IgD-negative memory B cell (primary cell): ENCODE results near the gene MACROD2. TPM values are rescaled to one million over a fixed set of nuclear protein-coding genes. Genes with fewer than 3 reads are reported as not detected.

Source experiments
- H3K27ac Mint-ChIP-seq, 3 donors: one replicate each; pipeline ENCODE4 v1.8.0; 2020 to 2022; ENCODE audit warnings: mild to moderate bottlenecking in 3 of 3, mixed read lengths in 3 of 3, moderate library complexity in 1 of 3
- H3K27me3 Mint-ChIP-seq: one replicate; pipeline ENCODE4 v1.8.0; 2021; ENCODE audit warnings: mixed read lengths
- H3K36me3 Mint-ChIP-seq: one replicate; pipeline ENCODE4 v1.8.0; 2020; ENCODE audit warnings: mild to moderate bottlenecking, mixed read lengths
- H3K4me1 Mint-ChIP-seq, 3 donors: one replicate each; pipeline ENCODE4 v1.8.0; 2020 to 2022; ENCODE audit warnings: mixed read lengths in 3 of 3, mild to moderate bottlenecking in 1 of 3
- H3K4me3 Mint-ChIP-seq, 4 donors: one replicate each; pipeline ENCODE4 v1.8.0; 2020 to 2022; ENCODE audit warnings: mild to moderate bottlenecking in 4 of 4, mixed read lengths in 4 of 4, moderate library complexity in 3 of 4
- H3K9me3 Mint-ChIP-seq, 3 donors: one replicate each; pipeline ENCODE4 v1.8.0; 2020 to 2021; ENCODE audit warnings: mixed read lengths in 3 of 3, mild to moderate bottlenecking in 1 of 3
- polyA plus RNA-seq: library from polyadenylated mRNA; unstranded; fragments of 300-500 nt; fragmentation: Illumina TruSeq; gene quantifications from one replicate; pipeline ENCODE4 v1.2.3, GENCODE V29; 2021

MACROD2 gene
- polyA plus RNA-seq, 1 donor from 2014 or later, result 1.3 TPM

- H3K4me1 Mint-ChIP-seq, result no peaks in the 10 kb centered on the region
- peaks cover 1% of the 10 kb centered on the region for H3K36me3 Mint-ChIP-seq
- H3K27ac Mint-ChIP-seq, result no peak overlapping the region
- H3K9me3 Mint-ChIP-seq, result peaks cover 9 to 20% (median 12%) of the 10 kb centered on the region in 3 donors
- H3K4me3 Mint-ChIP-seq, result no peak overlapping the region
- H3K27me3 Mint-ChIP-seq, result peaks cover 6% of the 10 kb centered on the region
Observed at GRCh38 chr20:15556869-15557268, 1561.6 kb downstream of the MACROD2 start.

DNA sequence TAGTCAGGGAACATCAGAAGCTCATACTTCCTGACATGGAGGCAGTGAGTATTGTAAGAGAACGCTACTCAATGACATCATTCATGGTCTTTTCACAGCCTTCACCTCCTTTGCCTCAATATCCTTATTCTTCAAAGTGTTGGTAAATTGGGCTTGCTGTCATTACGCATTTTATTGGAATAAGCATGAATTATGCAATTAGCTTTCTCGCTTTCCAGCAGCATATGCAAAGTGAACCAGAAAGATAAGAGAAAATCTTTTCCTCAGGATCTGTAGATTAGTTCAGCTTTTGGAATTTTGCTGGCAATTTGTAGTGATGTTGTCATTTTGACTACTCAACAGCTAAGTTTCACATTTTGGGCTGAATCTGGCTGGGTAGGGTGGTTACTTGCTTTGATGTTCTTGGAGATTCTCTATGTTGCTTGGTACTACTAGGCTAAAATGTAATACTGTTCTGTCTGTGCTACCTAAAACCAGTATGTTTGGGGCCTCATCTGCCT is 1565.8 kb downstream of the MACROD2 start:
- no peaks in the 10 kb centered on the region for H3K36me3 Mint-ChIP-seq
- H3K9me3 Mint-ChIP-seq, result no peaks in the 10 kb centered on the region
- H3K27me3 Mint-ChIP-seq, result peaks cover 31% of the 10 kb centered on the region
- no peak overlapping the region for H3K27ac Mint-ChIP-seq
- peaks cover 1 to 10% (median 8%) of the 10 kb centered on the region in 3 donors for H3K4me1 Mint-ChIP-seq
- H3K4me3 Mint-ChIP-seq, result no peak overlapping the region

DNA sequence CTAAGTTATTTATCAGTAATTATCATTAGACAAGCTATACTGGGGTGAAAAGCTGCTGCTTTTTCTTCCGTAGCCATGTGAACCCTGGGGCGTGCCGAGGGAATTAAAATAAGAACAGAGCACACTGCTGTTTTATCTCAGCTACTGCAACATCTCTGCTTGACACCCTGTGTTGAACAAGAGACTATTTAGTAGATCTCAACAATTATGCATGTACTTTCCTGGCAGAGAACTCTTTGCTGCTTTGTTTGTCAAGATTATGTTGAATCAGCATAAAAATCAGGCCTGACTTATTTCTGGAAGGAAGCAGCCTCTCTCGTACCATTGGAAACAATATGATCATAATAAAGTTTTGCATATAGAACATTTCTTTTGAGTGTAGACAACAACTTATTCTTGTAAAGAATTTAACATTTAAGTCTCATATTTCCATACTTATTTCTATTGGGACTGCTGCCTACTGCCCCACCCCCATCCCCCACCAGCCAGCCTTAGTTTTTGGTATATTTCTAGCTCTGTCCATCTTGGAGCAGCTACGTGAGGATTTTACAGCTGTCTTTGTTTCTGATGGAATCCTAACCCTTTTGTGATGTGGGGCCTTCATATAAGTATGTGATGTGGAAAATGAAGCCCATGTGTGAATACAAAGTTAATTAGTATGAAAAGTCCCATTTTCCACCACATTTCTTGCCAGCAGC is 1566.5 kb downstream of the MACROD2 start:
- H3K27me3 Mint-ChIP-seq, result peaks cover 35% of the 10 kb centered on the region
- no peaks in the 10 kb centered on the region for H3K36me3 Mint-ChIP-seq
- H3K4me1 Mint-ChIP-seq, result peaks cover 1 to 13% (median 12%) of the 10 kb centered on the region in 3 donors

GRCh38 chr20:15563836-15564235 is 1568.5 kb downstream of the MACROD2 start:
- H3K27me3 Mint-ChIP-seq, result peaks cover 37% of the 10 kb centered on the region

More for the DNA sequence above, 1566.5 kb downstream of the MACROD2 start:
- Mint-ChIP-seq H3K4me3 (peak overlapping the region in 1 of 4 donors; percentile 43), H3K9me3 (no peaks in the 10 kb centered on the region), H3K27ac (no peak overlapping the region)

GRCh38 chr20:15564981-15565380 is 1569.7 kb downstream of the MACROD2 start:
- Mint-ChIP-seq H3K27me3 (peaks cover 37% of the 10 kb centered on the region), H3K9me3 (no peaks in the 10 kb centered on the region), H3K4me3 (peak overlapping the region in 1 of 4 donors; percentile 7), H3K27ac (no peak overlapping the region), H3K36me3 (no peaks in the 10 kb centered on the region), H3K4me1 (peaks cover 1 to 13% (median 12%) of the 10 kb centered on the region in 3 donors)

More at GRCh38 chr20:15563836-15564235, 1568.5 kb downstream of the MACROD2 start:
- Mint-ChIP-seq H3K9me3 (no peaks in the 10 kb centered on the region), H3K27ac (no peak overlapping the region), H3K4me1 (peaks cover 1 to 13% (median 12%) of the 10 kb centered on the region in 3 donors), H3K4me3 (no peak overlapping the region), H3K36me3 (no peaks in the 10 kb centered on the region)

DNA sequence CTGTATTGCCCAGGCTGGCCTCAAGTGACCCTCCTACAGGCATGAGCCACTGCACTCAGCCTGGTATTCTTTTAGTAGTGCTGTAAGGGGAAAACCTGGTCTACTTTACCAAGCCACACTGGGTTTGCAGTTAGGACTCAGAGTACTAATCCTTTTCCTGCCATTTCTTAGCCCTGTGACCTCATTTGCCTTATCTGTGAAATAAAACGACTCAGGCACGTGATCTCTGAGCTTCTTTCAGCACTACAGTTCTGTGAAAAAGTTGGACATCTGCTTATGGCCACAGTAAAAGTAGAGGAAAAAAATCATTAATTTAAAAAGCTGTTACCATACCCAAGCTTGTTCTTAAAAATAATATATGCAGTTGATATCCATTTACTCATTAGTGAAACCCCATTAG is 1570.5 kb downstream of the MACROD2 start:
- Mint-ChIP-seq H3K4me3 (no peak overlapping the region), H3K4me1 (peaks cover 1 to 13% (median 12%) of the 10 kb centered on the region in 3 donors), H3K27ac (no peak overlapping the region), H3K9me3 (no peaks in the 10 kb centered on the region), H3K27me3 (peaks cover 37% of the 10 kb centered on the region), H3K36me3 (no peaks in the 10 kb centered on the region)

GRCh38 chr20:15567219-15567618 is 1571.9 kb downstream of the MACROD2 start:
- peaks cover 34% of the 10 kb centered on the region for H3K27me3 Mint-ChIP-seq
- no peak overlapping the region for H3K27ac Mint-ChIP-seq
- H3K9me3 Mint-ChIP-seq, result no peaks in the 10 kb centered on the region
- H3K36me3 Mint-ChIP-seq, result no peaks in the 10 kb centered on the region
- H3K4me3 Mint-ChIP-seq, result no peak overlapping the region
- peaks cover 1 to 14% (median 12%) of the 10 kb centered on the region in 3 donors for H3K4me1 Mint-ChIP-seq

DNA sequence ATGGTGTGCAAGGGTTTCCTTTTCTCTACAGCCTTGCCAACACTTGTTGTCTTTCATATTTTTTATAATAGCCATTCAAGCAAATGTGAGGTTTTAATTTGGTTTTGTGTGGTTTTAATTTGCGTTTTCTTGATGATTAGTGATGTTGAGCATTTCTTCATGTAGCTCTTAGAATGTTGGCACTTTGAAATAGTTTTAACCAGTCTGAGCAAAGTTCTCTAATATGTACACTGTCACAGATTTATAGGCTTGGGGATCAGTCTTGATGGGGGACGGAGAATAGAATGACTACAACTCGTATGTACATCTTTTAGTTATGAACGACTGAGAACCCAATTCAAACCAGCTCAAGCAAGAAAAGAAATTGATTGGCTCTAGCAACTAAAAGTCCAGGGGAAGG is 1574.8 kb downstream of the MACROD2 start:
- Mint-ChIP-seq H3K27ac (no peak overlapping the region), H3K4me3 (no peak overlapping the region), H3K36me3 (no peaks in the 10 kb centered on the region), H3K9me3 (no peaks in the 10 kb centered on the region), H3K27me3 (peaks cover 13% of the 10 kb centered on the region), H3K4me1 (peaks cover 0 to 9% (median 7%) of the 10 kb centered on the region in 3 donors)

- peaks cover 8% of the 10 kb centered on the region for H3K27me3 Mint-ChIP-seq
- peaks cover 0 to 5% (median 4%) of the 10 kb centered on the region in 3 donors for H3K4me1 Mint-ChIP-seq
- H3K4me3 Mint-ChIP-seq, result no peak overlapping the region
- no peaks in the 10 kb centered on the region for H3K36me3 Mint-ChIP-seq
- H3K27ac Mint-ChIP-seq, result no peak overlapping the region
- no peaks in the 10 kb centered on the region for H3K9me3 Mint-ChIP-seq
Observed at GRCh38 chr20:15571056-15571455, 1575.7 kb downstream of the MACROD2 start.

DNA sequence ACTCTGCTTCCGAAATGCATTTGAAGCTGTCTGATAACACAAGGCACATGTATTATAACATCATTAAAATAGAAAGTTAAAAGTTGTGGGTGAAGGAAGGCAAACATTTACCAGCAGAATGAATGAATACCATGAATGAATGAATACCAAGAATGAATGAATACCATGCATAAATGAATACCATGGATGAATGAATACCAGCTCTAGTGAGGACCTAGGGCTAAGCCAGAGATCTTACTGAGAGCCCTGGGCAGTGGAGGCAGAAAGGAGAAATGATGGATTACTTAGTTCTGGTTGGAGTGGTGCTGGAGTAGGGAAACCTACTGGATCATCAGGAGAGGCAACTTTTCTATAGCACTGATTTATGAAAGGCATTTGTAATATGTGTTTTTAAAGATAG is 1579.9 kb downstream of the MACROD2 start:
- Mint-ChIP-seq H3K4me1 (peaks cover 0 to 2% (median 0%) of the 10 kb centered on the region in 3 donors), H3K4me3 (no peak overlapping the region), H3K27ac (no peak overlapping the region), H3K9me3 (no peaks in the 10 kb centered on the region), H3K36me3 (no peaks in the 10 kb centered on the region), H3K27me3 (no peaks in the 10 kb centered on the region)

DNA sequence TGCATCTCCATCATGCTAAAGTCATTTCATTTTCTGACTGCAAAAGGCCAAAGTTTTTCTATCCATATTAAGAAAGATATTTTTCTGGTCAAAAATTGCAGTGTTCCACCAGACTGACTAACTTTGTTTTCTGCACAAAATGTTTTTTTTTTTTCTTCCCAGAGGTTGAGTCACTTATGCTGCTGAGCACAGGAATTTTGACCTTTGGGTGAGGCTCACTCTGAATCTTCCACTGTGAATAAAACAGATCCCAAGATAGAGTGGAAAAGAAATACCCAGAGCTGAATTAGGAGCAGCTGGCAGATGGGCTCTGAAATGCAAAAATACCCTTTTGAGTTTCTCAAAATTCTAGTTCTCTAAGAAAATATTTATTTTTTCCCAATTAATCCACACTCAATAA is 1581.1 kb downstream of the MACROD2 start:
- no peak overlapping the region for H3K27ac Mint-ChIP-seq
- peaks cover 0 to 2% (median 0%) of the 10 kb centered on the region in 3 donors for H3K4me1 Mint-ChIP-seq
- H3K9me3 Mint-ChIP-seq, result no peaks in the 10 kb centered on the region
- H3K36me3 Mint-ChIP-seq, result no peaks in the 10 kb centered on the region
- H3K27me3 Mint-ChIP-seq, result peaks cover under 1% of the 10 kb centered on the region
- H3K4me3 Mint-ChIP-seq, result no peak overlapping the region

DNA sequence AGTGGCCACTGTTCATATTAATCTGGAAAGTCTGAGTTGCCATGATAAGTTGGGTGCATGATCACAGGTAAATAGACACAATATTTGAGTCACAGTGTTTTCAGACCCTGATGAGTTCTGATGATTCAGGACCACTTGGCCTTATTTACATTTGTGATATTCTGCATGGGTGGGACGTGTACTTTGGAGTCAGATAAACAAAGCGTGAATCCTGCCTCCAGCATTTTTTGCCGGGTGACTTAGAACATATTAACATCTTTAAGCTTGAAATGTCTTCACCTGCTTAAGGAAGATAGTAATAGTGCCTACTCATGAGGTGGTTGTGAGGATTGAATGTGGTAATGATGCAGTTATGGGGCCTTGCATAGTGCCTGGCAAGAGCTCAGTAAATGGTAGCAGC is 1582.8 kb downstream of the MACROD2 start:
- no peak overlapping the region for H3K27ac Mint-ChIP-seq
- H3K9me3 Mint-ChIP-seq, result no peaks in the 10 kb centered on the region
- H3K36me3 Mint-ChIP-seq, result no peaks in the 10 kb centered on the region
- peaks cover 3% of the 10 kb centered on the region for H3K27me3 Mint-ChIP-seq
- H3K4me1 Mint-ChIP-seq, result no peaks in the 10 kb centered on the region
- no peak overlapping the region for H3K4me3 Mint-ChIP-seq

GRCh38 chr20:15579688-15580087 is 1584.4 kb downstream of the MACROD2 start:
- Mint-ChIP-seq H3K36me3 (no peaks in the 10 kb centered on the region), H3K4me3 (no peak overlapping the region), H3K27me3 (peaks cover 3% of the 10 kb centered on the region), H3K4me1 (no peaks in the 10 kb centered on the region), H3K27ac (no peak overlapping the region), H3K9me3 (no peaks in the 10 kb centered on the region)

DNA sequence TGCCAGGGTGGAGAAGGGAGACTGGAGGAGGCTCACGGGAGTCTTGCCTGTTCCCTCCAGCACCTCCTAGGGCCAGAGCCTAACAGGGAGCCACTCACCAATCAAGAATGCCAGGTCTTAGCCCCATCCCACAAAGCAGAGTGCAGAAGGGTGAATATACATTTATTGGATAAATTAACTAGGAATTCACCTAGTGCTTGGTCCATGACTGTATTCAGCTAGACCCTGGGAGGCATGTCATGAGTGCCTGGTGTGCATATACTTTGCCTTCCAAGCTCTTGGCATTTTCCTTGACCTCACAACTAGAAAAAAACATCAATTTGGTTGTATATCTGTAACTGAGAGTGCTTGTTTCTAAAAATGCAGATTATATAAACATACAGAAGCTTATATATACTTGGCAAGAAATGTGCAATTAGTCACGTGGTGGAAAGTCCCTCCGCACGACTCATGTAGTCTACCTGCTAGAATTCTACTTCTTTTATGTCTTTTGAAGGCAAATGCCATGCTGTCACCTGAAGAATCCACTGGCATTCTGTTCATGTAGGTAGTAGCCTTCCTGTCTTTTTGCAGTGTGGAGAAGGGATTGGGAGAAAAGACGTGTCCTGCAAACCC is 1586.9 kb downstream of the MACROD2 start:
- Mint-ChIP-seq H3K4me1 (no peaks in the 10 kb centered on the region), H3K36me3 (no peaks in the 10 kb centered on the region), H3K27ac (no peak overlapping the region), H3K4me3 (no peak overlapping the region), H3K9me3 (no peaks in the 10 kb centered on the region), H3K27me3 (peaks cover 4% of the 10 kb centered on the region)

- H3K9me3 Mint-ChIP-seq, result no peaks in the 10 kb centered on the region
- H3K4me1 Mint-ChIP-seq, result no peaks in the 10 kb centered on the region
- H3K27me3 Mint-ChIP-seq, result peaks cover 6% of the 10 kb centered on the region
- no peak overlapping the region for H3K4me3 Mint-ChIP-seq
- no peak overlapping the region for H3K27ac Mint-ChIP-seq
- H3K36me3 Mint-ChIP-seq, result no peaks in the 10 kb centered on the region
Observed at GRCh38 chr20:15584507-15584906, 1589.2 kb downstream of the MACROD2 start.

GRCh38 chr20:15593081-15593480 is 1597.8 kb downstream of the MACROD2 start:
- no peak overlapping the region for H3K4me3 Mint-ChIP-seq
- no peaks in the 10 kb centered on the region for H3K36me3 Mint-ChIP-seq
- H3K27ac Mint-ChIP-seq, result no peak overlapping the region
- H3K27me3 Mint-ChIP-seq, result peaks cover 7% of the 10 kb centered on the region
- no peaks in the 10 kb centered on the region for H3K9me3 Mint-ChIP-seq
- no peaks in the 10 kb centered on the region for H3K4me1 Mint-ChIP-seq
